Measurements from ENCODE around the gene EFCAB9.

DNA sequence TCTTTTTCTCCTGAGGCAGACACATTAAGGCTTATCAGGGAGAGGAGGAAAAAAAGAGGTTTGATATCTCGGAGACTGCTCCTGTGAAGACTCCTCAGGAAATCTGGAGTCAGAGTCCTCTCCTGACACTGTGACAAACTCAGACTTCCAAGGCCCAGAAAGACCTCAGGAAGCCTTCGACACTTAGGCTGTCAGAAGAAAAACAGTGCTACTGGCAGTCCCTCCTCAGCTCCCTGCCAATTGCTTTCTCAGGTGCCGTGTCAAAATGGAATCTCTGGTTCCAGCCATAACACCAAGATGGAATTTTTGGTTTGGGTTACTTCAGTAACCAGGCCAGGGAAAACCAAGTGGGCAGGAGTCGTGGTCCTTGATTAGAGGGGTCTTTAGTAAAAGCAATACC is 10.1 kb upstream of the EFCAB9 start:
- TF ChIP-seq POLR2A (IDR thresholded peaks at IDR 0.05), result no peak
- TF ChIP-seq, protein P1, sequence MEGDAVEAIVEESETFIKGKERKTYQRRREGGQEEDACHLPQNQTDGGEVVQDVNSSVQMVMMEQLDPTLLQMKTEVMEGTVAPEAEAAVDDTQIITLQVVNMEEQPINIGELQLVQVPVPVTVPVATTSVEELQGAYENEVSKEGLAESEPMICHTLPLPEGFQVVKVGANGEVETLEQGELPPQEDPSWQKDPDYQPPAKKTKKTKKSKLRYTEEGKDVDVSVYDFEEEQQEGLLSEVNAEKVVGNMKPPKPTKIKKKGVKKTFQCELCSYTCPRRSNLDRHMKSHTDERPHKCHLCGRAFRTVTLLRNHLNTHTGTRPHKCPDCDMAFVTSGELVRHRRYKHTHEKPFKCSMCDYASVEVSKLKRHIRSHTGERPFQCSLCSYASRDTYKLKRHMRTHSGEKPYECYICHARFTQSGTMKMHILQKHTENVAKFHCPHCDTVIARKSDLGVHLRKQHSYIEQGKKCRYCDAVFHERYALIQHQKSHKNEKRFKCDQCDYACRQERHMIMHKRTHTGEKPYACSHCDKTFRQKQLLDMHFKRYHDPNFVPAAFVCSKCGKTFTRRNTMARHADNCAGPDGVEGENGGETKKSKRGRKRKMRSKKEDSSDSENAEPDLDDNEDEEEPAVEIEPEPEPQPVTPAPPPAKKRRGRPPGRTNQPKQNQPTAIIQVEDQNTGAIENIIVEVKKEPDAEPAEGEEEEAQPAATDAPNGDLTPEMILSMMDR (IDR thresholded peaks at IDR 0.05), result no peak

All from suprapubic skin (tissue), 3 donors.